Fibroblast of lung (primary cell): Measurements from ENCODE around the gene MEF2D. TPM values are rescaled to one million over a fixed set of nuclear protein-coding genes. Genes with fewer than 3 reads are reported as not detected.

ENCODE experiments used
- DNase-seq, 2 donors: peaks; one replicate each; pipeline versions ENCODE4 v3.0.0 to v3.0.0-alpha.2; 2010; ENCODE audit warnings: low read depth in 2 of 2
- H2AFZ ChIP-seq: 2 replicates; pipeline ENCODE4 v1.5.1; 2012; ENCODE audit warnings: low read length, control low read depth, inconsistent platforms
- H3K27ac ChIP-seq: 2 replicates; pipeline ENCODE4 v1.5.1; 2011; ENCODE audit warnings: low read length, control low read depth; ENCODE audit not compliant: insufficient read depth
- H3K27me3 ChIP-seq: 2 replicates; pipeline ENCODE4 v1.5.1; 2011; ENCODE audit warnings: mild to moderate bottlenecking, low read length; ENCODE audit not compliant: control insufficient read depth, insufficient read depth
- H3K36me3 ChIP-seq: 2 replicates; pipeline ENCODE4 v1.5.1; 2011; ENCODE audit warnings: low read length; ENCODE audit not compliant: control insufficient read depth, insufficient read depth
- H3K4me1 ChIP-seq: 2 replicates; pipeline ENCODE4 v1.5.1; 2011; ENCODE audit warnings: low read length; ENCODE audit not compliant: control insufficient read depth, insufficient read depth; ENCODE audit errors: extremely low read depth
- H3K4me2 ChIP-seq: 2 replicates; pipeline ENCODE4 v1.5.1; 2011; ENCODE audit warnings: low read length, control low read depth; ENCODE audit not compliant: insufficient read depth; ENCODE audit errors: extremely low read depth
- H3K4me3 ChIP-seq, 4 experiments: fragments of 200-600 bp in 1 of 4; sonication (generic) in 1 of 4; replicated peaks in 1 of 4; 2 replicates each; pipeline ENCODE4 v1.5.1; 2011 to 2016; ENCODE audit warnings: low read length in 4 of 4, low read depth in 3 of 4, mild to moderate bottlenecking in 3 of 4, control low read depth in 2 of 4, inconsistent platforms in 1 of 4, mixed read lengths in 1 of 4; ENCODE audit not compliant: insufficient read depth in 1 of 4; ENCODE audit errors: control extremely low read depth in 1 of 4
- H3K79me2 ChIP-seq: 2 replicates; pipeline ENCODE4 v1.5.1; 2012; ENCODE audit warnings: mild to moderate bottlenecking, low read length, inconsistent platforms; ENCODE audit not compliant: control insufficient read depth, insufficient read depth
- H3K9ac ChIP-seq: 2 replicates; pipeline ENCODE4 v1.5.1; 2011; ENCODE audit warnings: mild to moderate bottlenecking, low read length, control low read depth; ENCODE audit not compliant: insufficient read depth
- H3K9me3 ChIP-seq: 2 replicates; pipeline ENCODE4 v1.5.1; 2012; ENCODE audit warnings: low read depth, low read length; ENCODE audit not compliant: control insufficient read depth, insufficient read depth
- H4K20me1 ChIP-seq: 2 replicates; pipeline ENCODE4 v1.5.1; 2011; ENCODE audit warnings: low read length; ENCODE audit not compliant: control insufficient read depth, insufficient read depth; ENCODE audit errors: extremely low read depth
- EZH2 ChIP-seq: IDR thresholded peaks from 2 replicates; pipeline ENCODE4 v1.5.1; 2012; ENCODE audit warnings: low read length, control low read depth, mild to moderate bottlenecking; ENCODE audit errors: missing control alignments
- polyA plus RNA-seq, 2 donors: library from polyadenylated mRNA; depleted of rRNA in 1 of 2; stranded (reverse) in 1 of 2; unstranded in 1 of 2; fragments of >200 nt; gene quantifications; 2 replicates each; pipeline ENCODE4 v1.2.1, GENCODE V29; 2011 to 2012; ENCODE audit warnings: missing spikeins in 1 of 2
- total RNA-seq: library from RNA; depleted of rRNA; stranded (reverse); fragments of >200 nt; gene quantifications from 2 replicates; pipeline ENCODE4 v1.2.1, GENCODE V29; 2014
- TF ChIP-seq, protein P1 (sequence below), 2 donors: IDR thresholded peaks in 1 of 2; conservative IDR thresholded peaks in 1 of 2; 1 replicate in 1 of 2; 2 replicates in 1 of 2; pipeline ENCODE4 v1.5.1; 2011 to 2012; ENCODE audit warnings: low read length in 2 of 2, control low read depth in 1 of 2, inconsistent platforms in 1 of 2, low read depth in 1 of 2, mild to moderate bottlenecking in 1 of 2

MEF2D gene
- total and polyA plus RNA-seq, 2 donors (not counting 1 experiment from before 2014, with no cell fraction given): 9.9 to 12.7 TPM

DNA sequence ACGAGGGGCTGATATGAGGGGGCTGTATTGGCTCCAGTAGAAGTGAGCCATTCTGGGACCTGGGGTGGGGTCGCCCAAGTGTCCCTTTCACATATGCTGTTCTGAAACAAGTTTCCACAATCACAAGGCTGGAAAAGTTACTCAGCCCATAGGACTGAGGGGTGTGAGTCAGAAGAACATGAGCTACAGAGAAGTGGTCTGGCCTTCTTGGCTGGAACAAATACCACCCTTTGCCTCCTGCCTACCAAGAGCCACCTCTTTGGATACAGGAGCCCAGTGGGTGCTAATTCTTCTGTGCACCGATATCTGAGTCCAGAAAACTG lies 42.4 kb downstream of the MEF2D start:
- DNase-seq: peak; percentile 57 to 78
- TF ChIP-seq, protein P1, sequence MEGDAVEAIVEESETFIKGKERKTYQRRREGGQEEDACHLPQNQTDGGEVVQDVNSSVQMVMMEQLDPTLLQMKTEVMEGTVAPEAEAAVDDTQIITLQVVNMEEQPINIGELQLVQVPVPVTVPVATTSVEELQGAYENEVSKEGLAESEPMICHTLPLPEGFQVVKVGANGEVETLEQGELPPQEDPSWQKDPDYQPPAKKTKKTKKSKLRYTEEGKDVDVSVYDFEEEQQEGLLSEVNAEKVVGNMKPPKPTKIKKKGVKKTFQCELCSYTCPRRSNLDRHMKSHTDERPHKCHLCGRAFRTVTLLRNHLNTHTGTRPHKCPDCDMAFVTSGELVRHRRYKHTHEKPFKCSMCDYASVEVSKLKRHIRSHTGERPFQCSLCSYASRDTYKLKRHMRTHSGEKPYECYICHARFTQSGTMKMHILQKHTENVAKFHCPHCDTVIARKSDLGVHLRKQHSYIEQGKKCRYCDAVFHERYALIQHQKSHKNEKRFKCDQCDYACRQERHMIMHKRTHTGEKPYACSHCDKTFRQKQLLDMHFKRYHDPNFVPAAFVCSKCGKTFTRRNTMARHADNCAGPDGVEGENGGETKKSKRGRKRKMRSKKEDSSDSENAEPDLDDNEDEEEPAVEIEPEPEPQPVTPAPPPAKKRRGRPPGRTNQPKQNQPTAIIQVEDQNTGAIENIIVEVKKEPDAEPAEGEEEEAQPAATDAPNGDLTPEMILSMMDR (conservative IDR thresholded peaks at IDR 0.05 in 1 of 2, IDR thresholded peaks at IDR 0.05 in 1 of 2; ENCODE audit: low read depth in 1 of 2, low read length in 2 of 2): no peak
- TF ChIP-seq EZH2: no peak
- Histone ChIP-seq H3K27me3 (no peaks in the 10 kb centered on the region), H2AFZ (no peak overlapping the region), H3K27ac (no peak overlapping the region), H3K36me3 (no peaks in the 10 kb centered on the region), H3K9ac (no peak overlapping the region), H3K4me1 (peaks cover 7% of the 10 kb centered on the region), H3K4me3 (no peak overlapping the region), H3K79me2 (no peaks in the 10 kb centered on the region), H4K20me1 (no peaks in the 10 kb centered on the region), H3K9me3 (no peaks in the 10 kb centered on the region), H3K4me2 (no peak overlapping the region)

DNA sequence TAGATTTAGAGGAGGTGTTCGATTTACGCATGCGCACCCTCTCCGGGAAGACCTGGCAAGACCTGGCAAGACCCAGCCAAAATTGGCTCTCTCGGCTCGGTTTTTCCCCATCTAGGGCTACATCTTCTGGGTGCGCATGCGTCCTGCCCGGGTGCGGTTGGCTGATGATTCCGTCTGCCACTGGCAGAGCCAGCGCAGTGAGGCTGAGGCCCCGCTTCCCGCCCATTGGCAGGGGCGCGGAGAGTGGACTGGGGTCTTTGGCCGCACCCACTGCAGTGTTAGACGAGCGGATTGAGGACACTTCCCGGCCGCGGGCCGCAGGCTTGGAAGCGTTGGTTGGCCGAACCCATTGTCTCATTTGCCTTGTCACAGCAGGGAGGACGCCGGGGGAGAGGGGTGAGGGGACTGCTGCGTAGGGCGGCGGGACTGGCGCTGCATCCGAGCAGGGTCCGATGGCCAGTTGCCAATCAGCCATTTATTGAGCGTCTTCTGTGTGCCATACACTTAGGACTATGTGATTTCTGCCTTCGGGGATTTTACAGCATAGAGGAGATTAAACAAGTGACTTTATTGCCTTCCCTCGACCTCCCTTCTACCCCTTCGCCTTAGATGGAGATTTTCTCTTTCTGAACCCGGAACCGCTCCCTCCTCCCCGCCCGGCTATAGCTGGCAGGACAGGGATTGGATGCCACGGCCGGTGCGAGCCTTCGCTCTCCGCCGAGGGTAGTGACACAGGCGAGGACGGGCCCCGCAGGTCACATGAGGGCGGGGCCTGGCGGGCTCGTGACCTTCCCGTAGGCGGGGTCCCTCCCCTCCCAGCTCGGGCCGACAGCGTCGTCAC lies 43.7 kb downstream of the MEF2D start:
- DNase-seq: peak; percentile 95 to 99
- Histone ChIP-seq H3K27ac (peak overlapping the region; percentile 91), H3K27me3 (no peaks in the 10 kb centered on the region), H3K4me3 (peak overlapping the region; percentile 42 to 63 (median 56)), H3K9me3 (no peaks in the 10 kb centered on the region), H3K4me2 (peak overlapping the region; percentile 97), H3K9ac (peak overlapping the region; percentile 86), H3K36me3 (no peaks in the 10 kb centered on the region), H4K20me1 (no peaks in the 10 kb centered on the region), H2AFZ (peak overlapping the region; percentile 82), H3K79me2 (no peaks in the 10 kb centered on the region), H3K4me1 (peaks cover 7% of the 10 kb centered on the region)
- no peak for TF ChIP-seq EZH2
- TF ChIP-seq, protein P1 (conservative IDR thresholded peaks at IDR 0.05 in 1 of 2, IDR thresholded peaks at IDR 0.05 in 1 of 2; ENCODE audit: low read depth in 1 of 2, low read length in 2 of 2): no peak

DNA sequence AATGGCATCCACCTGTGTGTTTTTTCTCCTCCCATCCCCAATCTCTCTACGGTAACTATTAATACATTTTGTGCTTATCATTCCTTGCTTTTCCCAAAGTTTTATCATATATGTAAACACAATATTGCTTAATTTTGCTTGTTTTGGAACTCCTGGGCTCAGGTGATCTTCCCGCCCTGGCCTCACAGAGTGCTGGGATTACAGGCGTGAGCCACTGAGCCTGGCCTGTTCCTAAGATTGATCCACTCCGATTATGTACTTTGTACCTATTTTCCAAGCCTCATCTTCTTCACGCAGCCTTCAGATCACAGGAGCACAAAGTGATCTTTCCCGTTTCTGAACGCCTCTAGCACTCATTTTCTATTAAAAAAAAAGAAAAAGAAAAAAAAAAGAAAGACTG lies 45.2 kb downstream of the MEF2D start:
- no peak overlapping the region for H3K9ac ChIP-seq
- no peaks in the 10 kb centered on the region for H3K9me3 ChIP-seq
- no peak overlapping the region for H3K27ac ChIP-seq
- H3K27me3 ChIP-seq: peaks cover 7% of the 10 kb centered on the region
- H3K79me2 ChIP-seq: no peaks in the 10 kb centered on the region
- H3K4me2 ChIP-seq: no peak overlapping the region
- H3K36me3 ChIP-seq: no peaks in the 10 kb centered on the region
- H2AFZ ChIP-seq: no peak overlapping the region
- TF ChIP-seq, protein P1 (conservative IDR thresholded peaks at IDR 0.05 in 1 of 2, IDR thresholded peaks at IDR 0.05 in 1 of 2; ENCODE audit: low read depth in 1 of 2, low read length in 2 of 2): no peak
- no peak for TF ChIP-seq EZH2
- no peak overlapping the region for H3K4me3 ChIP-seq
- no peak for DNase-seq
- no peaks in the 10 kb centered on the region for H4K20me1 ChIP-seq
- peaks cover 7% of the 10 kb centered on the region for H3K4me1 ChIP-seq
